H9 (cell line): ENCODE results near the gene MUC5B. TPM values are rescaled to one million over a fixed set of nuclear protein-coding genes. Genes with fewer than 3 reads are reported as not detected.

Source experiments
- DNase-seq: peaks from one replicate; pipeline ENCODE4 v3.0.0-alpha.2; 2017
- H2AFZ ChIP-seq: one replicate; pipeline ENCODE4 v1.6.1; 2013; ENCODE audit warnings: mild to moderate bottlenecking, low read length, control low read depth, moderate library complexity
- H2AK5ac ChIP-seq: 2 replicates; pipeline ENCODE4 v1.6.1; 2013; ENCODE audit warnings: low read length, control low read depth, mixed read lengths; ENCODE audit not compliant: insufficient read length
- H2BK120ac ChIP-seq: one replicate; pipeline ENCODE4 v1.6.1; 2013; ENCODE audit warnings: low read depth, mild to moderate bottlenecking, low read length, control low read depth, inconsistent platforms; ENCODE audit not compliant: poor library complexity, severe bottlenecking
- H2BK12ac ChIP-seq: 2 replicates; pipeline ENCODE4 v1.6.1; 2013; ENCODE audit warnings: low read length, control low read depth, mixed read lengths, low read depth; ENCODE audit not compliant: insufficient read length
- H2BK15ac ChIP-seq: 2 replicates; pipeline ENCODE4 v1.6.1; 2013; ENCODE audit warnings: low read depth, low read length, control low read depth
- H2BK20ac ChIP-seq: one replicate; pipeline ENCODE4 v1.6.1; 2013; ENCODE audit warnings: low read depth, mild to moderate bottlenecking, low read length, control low read depth, inconsistent platforms; ENCODE audit not compliant: poor library complexity, severe bottlenecking
- H2BK5ac ChIP-seq: 2 replicates; pipeline ENCODE4 v1.6.1; 2013; ENCODE audit warnings: low read length, control low read depth, mixed read lengths; ENCODE audit not compliant: insufficient read length
- H3K14ac ChIP-seq: 2 replicates; pipeline ENCODE4 v1.6.1; 2013; ENCODE audit warnings: low read length, control low read depth; ENCODE audit not compliant: insufficient read depth
- H3K18ac ChIP-seq: 2 replicates; pipeline ENCODE4 v1.6.1; 2013; ENCODE audit warnings: low read depth, mild to moderate bottlenecking, mixed read lengths, low read length, control low read depth; ENCODE audit not compliant: insufficient read length
- H3K23ac ChIP-seq: 2 replicates; pipeline ENCODE4 v1.6.1; 2013; ENCODE audit warnings: low read length, control low read depth, mixed read lengths, low read depth; ENCODE audit not compliant: insufficient read length
- H3K23me2 ChIP-seq: 2 replicates; pipeline ENCODE4 v1.6.1; 2013; ENCODE audit warnings: low read depth, mild to moderate bottlenecking, mixed read lengths, low read length, control low read depth; ENCODE audit not compliant: insufficient read length, poor library complexity, severe bottlenecking
- H3K27ac ChIP-seq: 2 replicates; pipeline ENCODE4 v1.5.1; 2013; ENCODE audit warnings: low read length, control low read depth, mixed read lengths, low read depth; ENCODE audit not compliant: insufficient read length
- H3K27me3 ChIP-seq: 2 replicates; pipeline ENCODE4 v1.6.1; 2013; ENCODE audit warnings: low read length, control low read depth, inconsistent platforms; ENCODE audit not compliant: insufficient read depth
- H3K4ac ChIP-seq: 2 replicates; pipeline ENCODE4 v1.6.1; 2013; ENCODE audit warnings: low read depth, mild to moderate bottlenecking, control low read depth, inconsistent platforms, low read length, moderate library complexity
- H3K4me1 ChIP-seq: 2 replicates; pipeline ENCODE4 v1.6.1; 2013; ENCODE audit warnings: low read length, control low read depth, inconsistent platforms; ENCODE audit not compliant: insufficient read depth
- H3K4me2 ChIP-seq: 2 replicates; pipeline ENCODE4 v1.6.1; 2013; ENCODE audit warnings: low read length, control low read depth, mixed read lengths; ENCODE audit not compliant: insufficient read length, insufficient read depth
- H3K56ac ChIP-seq: 2 replicates; pipeline ENCODE4 v1.6.1; 2013; ENCODE audit warnings: low read depth, mild to moderate bottlenecking, mixed read lengths, low read length, control low read depth; ENCODE audit not compliant: insufficient read length
- H3K79me1 ChIP-seq: 2 replicates; pipeline ENCODE4 v1.6.1; 2013; ENCODE audit warnings: low read depth, mild to moderate bottlenecking, moderate library complexity, low read length, control low read depth, inconsistent platforms; ENCODE audit not compliant: insufficient read depth, poor library complexity, severe bottlenecking
- H3K79me2 ChIP-seq: 2 replicates; pipeline ENCODE4 v1.6.1; 2013; ENCODE audit warnings: low read length, control low read depth, inconsistent platforms; ENCODE audit not compliant: insufficient read depth
- H3K9ac ChIP-seq: 2 replicates; pipeline ENCODE4 v1.6.1; 2013; ENCODE audit warnings: low read length, control low read depth, mixed read lengths; ENCODE audit not compliant: insufficient read length; ENCODE audit errors: extremely low read depth
- H3K9me3 ChIP-seq: one replicate; pipeline ENCODE4 v1.6.1; 2013; ENCODE audit warnings: low read depth, low read length, inconsistent platforms; ENCODE audit not compliant: control insufficient read depth
- H3T11ph ChIP-seq: one replicate; pipeline ENCODE4 v1.6.1; 2013; ENCODE audit warnings: mild to moderate bottlenecking, low read length, control low read depth, inconsistent platforms
- H4K20me1 ChIP-seq: one replicate; pipeline ENCODE4 v1.6.1; 2013; ENCODE audit not compliant: control insufficient read depth, insufficient read length, insufficient read depth
- H4K5ac ChIP-seq: 2 replicates; pipeline ENCODE4 v1.6.1; 2013; ENCODE audit warnings: low read depth, mild to moderate bottlenecking, mixed read lengths, low read length, control low read depth; ENCODE audit not compliant: insufficient read length
- H4K8ac ChIP-seq: replicated peaks from 2 replicates; pipeline ENCODE4 v1.6.1; 2013; ENCODE audit warnings: low read length, control low read depth, mixed read lengths, low read depth; ENCODE audit not compliant: insufficient read length
- H4K91ac ChIP-seq: 2 replicates; pipeline ENCODE4 v1.6.1; 2013; ENCODE audit warnings: low read depth, mild to moderate bottlenecking, moderate library complexity, mixed read lengths, low read length, control low read depth; ENCODE audit not compliant: insufficient read length
- H3K27ac Mint-ChIP-seq, 3 experiments: 2 replicates in 2 of 3; 3 replicates in 1 of 3; pipeline ENCODE4 v1.8.0; 2020 to 2021; ENCODE audit warnings: mixed read lengths in 3 of 3, mild to moderate bottlenecking in 1 of 3, moderate library complexity in 1 of 3
- H3K27me3 Mint-ChIP-seq: 2 replicates; pipeline ENCODE4 v1.8.0; 2021; ENCODE audit warnings: low read depth, mild to moderate bottlenecking, moderate library complexity, mixed read lengths
- H3K36me3 Mint-ChIP-seq, 3 experiments: 2 replicates in 2 of 3; 3 replicates in 1 of 3; pipeline ENCODE4 v1.8.0; 2020 to 2021; ENCODE audit warnings: low read depth in 3 of 3, mixed read lengths in 3 of 3; ENCODE audit not compliant: insufficient read depth in 1 of 3
- H3K4me1 Mint-ChIP-seq, 2 experiments: 2 replicates each; pipeline ENCODE4 v1.8.0; 2020; ENCODE audit warnings: mixed read lengths in 2 of 2
- H3K4me3 Mint-ChIP-seq, 2 experiments: 2 replicates in 1 of 2; 3 replicates in 1 of 2; pipeline ENCODE4 v1.8.0; 2020 to 2021; ENCODE audit warnings: mild to moderate bottlenecking in 2 of 2, mixed read lengths in 2 of 2, moderate library complexity in 1 of 2
- H3K9me3 Mint-ChIP-seq, 2 experiments: 2 replicates in 1 of 2; 3 replicates in 1 of 2; pipeline ENCODE4 v1.8.0; 2020; ENCODE audit warnings: mild to moderate bottlenecking in 2 of 2, mixed read lengths in 2 of 2, moderate library complexity in 1 of 2
- CTCF ChIP-seq: fragments of 200-600 bp; sonication (generic); conservative IDR thresholded peaks from 3 replicates; pipeline ENCODE4 v1.8.0; 2021; ENCODE audit warnings: antibody characterized with exemption, mild to moderate bottlenecking
- WGBS: extraction: QIAGEN DNeasy Blood & Tissue Kit; methylation state at CpG from one replicate; pipeline ENCODE4 v1.1.7; 2013; ENCODE audit warnings: missing lambda C conversion rate, low lambda C conversion rate, mixed read lengths; ENCODE audit not compliant: insufficient read length; ENCODE audit errors: extremely low coverage; 5-methylcytosine and 5-hydroxymethylcytosine counted together
- total RNA-seq: library from RNA; stranded (reverse); gene quantifications from 2 replicates; pipeline ENCODE4 v1.2.1, GENCODE V29; 2021

The MUC5B gene
- total RNA-seq, 1 experiment from 2014 or later = not detected

- H4K20me1 ChIP-seq = no peaks in the 10 kb centered on the region
- no peak overlapping the region for H3K23ac ChIP-seq
- H3K18ac ChIP-seq = no peak overlapping the region
- no peaks in the 10 kb centered on the region for H3K4me1 ChIP-seq
- no peak overlapping the region for H3K56ac ChIP-seq
- no peaks in the 10 kb centered on the region for H3K79me2 ChIP-seq
- H2AFZ ChIP-seq = no peak overlapping the region
- H3K9me3 ChIP-seq = no peaks in the 10 kb centered on the region
- no peak overlapping the region for H3K14ac ChIP-seq
- Mint-ChIP-seq H3K9me3 (peaks cover 9 to 10% of the 10 kb centered on the region in 2 experiments), H3K4me3 (no peak overlapping the region), H3K4me1 (no peaks in the 10 kb centered on the region), H3K36me3 (peaks cover 0 to 4% (median 3%) of the 10 kb centered on the region in 3 experiments; a peak in 3 of 7 replicates), H3K27me3 (peaks cover 6% of the 10 kb centered on the region), H3K27ac (no peak overlapping the region)
- H2BK120ac ChIP-seq = no peak overlapping the region
- H3K27ac ChIP-seq = no peak overlapping the region
- no peak overlapping the region for H3T11ph ChIP-seq
- WGBS = no CpG with 5 or more reads among the region's 13 CpGs
- no peaks in the 10 kb centered on the region for H3K27me3 ChIP-seq
- H4K91ac ChIP-seq = no peak overlapping the region
- H4K5ac ChIP-seq = no peak overlapping the region
- no peak for DNase-seq
- H3K23me2 ChIP-seq = no peaks in the 10 kb centered on the region
- no peak overlapping the region for H2BK12ac ChIP-seq
- H3K4me2 ChIP-seq = no peak overlapping the region
- no peak overlapping the region for H4K8ac ChIP-seq
- H2BK15ac ChIP-seq = no peak overlapping the region
- no peak overlapping the region for H2AK5ac ChIP-seq
- H2BK20ac ChIP-seq = no peak overlapping the region
- no peaks in the 10 kb centered on the region for H3K79me1 ChIP-seq
- no peak overlapping the region for H2BK5ac ChIP-seq
- TF ChIP-seq CTCF = no peak
- H3K9ac ChIP-seq = no peak overlapping the region
- H3K4ac ChIP-seq = no peak overlapping the region
Observed at GRCh38 chr11:1237128-1237580, 14.3 kb downstream of the MUC5B start.
